HepG2 (cell line): Measurements from ENCODE around the gene GNG3. TPM values are rescaled to one million over a fixed set of nuclear protein-coding genes. Genes with fewer than 3 reads are reported as not detected.

Experiments
- HMG20B ChIP-seq: conservative IDR thresholded peaks from 2 replicates; pipeline ENCODE4 v1.6.1; 2016; ENCODE audit warnings: missing genetic modification reagents, missing compliant biosample characterization
- RFXANK ChIP-seq: IDR thresholded peaks from 2 replicates; pipeline ENCODE4 v1.6.1; 2016
- SMAD9 ChIP-seq: sonication (generic); formaldehyde crosslinking; IDR thresholded peaks from 2 replicates; pipeline ENCODE4 v1.5.1; 2020; ENCODE audit warnings: mild to moderate bottlenecking, missing genetic modification reagents
- SP2 ChIP-seq: sonication (generic); formaldehyde crosslinking; IDR thresholded peaks from 2 replicates; pipeline ENCODE4 v1.5.1; 2020; ENCODE audit warnings: mild to moderate bottlenecking, missing genetic modification reagents
- ZNF230 ChIP-seq: sonication (generic); formaldehyde crosslinking; IDR thresholded peaks from 2 replicates; pipeline ENCODE4 v1.4.0; 2020; ENCODE audit warnings: mild to moderate bottlenecking, missing genetic modification reagents
- ZNF33A ChIP-seq: sonication (generic); formaldehyde crosslinking; IDR thresholded peaks from 2 replicates; pipeline ENCODE4 v1.5.1; 2020; ENCODE audit warnings: missing genetic modification reagents, mild to moderate bottlenecking, moderate library complexity, borderline replicate concordance
- ZNF441 ChIP-seq: sonication (generic); formaldehyde crosslinking; IDR thresholded peaks from 2 replicates; pipeline ENCODE4 v1.7.0; 2021; ENCODE audit warnings: missing genetic modification reagents, borderline replicate concordance
- ZNF546 ChIP-seq: sonication (generic); formaldehyde crosslinking; conservative IDR thresholded peaks from 2 replicates; pipeline ENCODE4 v1.8.1; 2023; ENCODE audit warnings: mild to moderate bottlenecking, missing genetic modification reagents
- ZNF652 ChIP-seq: IDR thresholded peaks from 2 replicates; pipeline ENCODE4 v1.6.1; 2016; ENCODE audit warnings: low read depth, borderline replicate concordance
- polyA plus RNA-seq, 8 experiments: library from polyadenylated mRNA; depleted of rRNA in 3 of 8; stranded (reverse) in 7 of 8; unstranded in 1 of 8; fragments of >200 nt; fragmentation: Illumina TruSeq in 4 of 8; extraction: Trizol in 4 of 8; gene quantifications; 2 replicates each; pipeline versions ENCODE4 v1.2.1 to v1.2.3, GENCODE V29; 2011 to 2016; ENCODE audit warnings: low read depth in 4 of 8, missing spikeins in 1 of 8, mixed read lengths in 1 of 8; ENCODE audit not compliant: insufficient read depth in 1 of 8
- total RNA-seq, 5 experiments: library from RNA; depleted of rRNA; stranded (reverse); fragments of >200 nt; fragmentation: Illumina TruSeq; extraction: Trizol; gene quantifications; 2 replicates each; pipeline ENCODE4 v1.2.3, GENCODE V29; 2016; ENCODE audit warnings: low read depth in 1 of 5
- TF ChIP-seq, protein P1 (sequence below): sonication (generic); formaldehyde crosslinking; IDR thresholded peaks from 2 replicates; pipeline ENCODE4 v1.8.0; 2022; ENCODE audit warnings: mild to moderate bottlenecking, missing genetic modification reagents
- TF ChIP-seq, protein P2 (sequence below): sonication (generic); formaldehyde crosslinking; IDR thresholded peaks from 2 replicates; pipeline ENCODE4 v1.4.0; 2020; ENCODE audit warnings: missing genetic modification reagents, borderline replicate concordance
- TF ChIP-seq, protein P3 (sequence below): sonication (generic); formaldehyde crosslinking; IDR thresholded peaks from 2 replicates; pipeline ENCODE4 v1.8.1; 2023; ENCODE audit warnings: mild to moderate bottlenecking, inconsistent platforms, moderate library complexity, missing genetic modification reagents, borderline replicate concordance
- TF ChIP-seq, protein P4 (sequence below): sonication (generic); formaldehyde crosslinking; IDR thresholded peaks from 2 replicates; pipeline ENCODE4 v1.5.1; 2020; ENCODE audit warnings: missing genetic modification reagents, mild to moderate bottlenecking, borderline replicate concordance
- TF ChIP-seq, protein P5 (sequence below): sonication (generic); formaldehyde crosslinking; IDR thresholded peaks from 2 replicates; pipeline ENCODE4 v1.5.0; 2020; ENCODE audit warnings: missing genetic modification reagents, mild to moderate bottlenecking, borderline replicate concordance
- TF ChIP-seq, protein P6 (sequence below): IDR thresholded peaks from 2 replicates; pipeline ENCODE4 v1.6.1; 2016; ENCODE audit warnings: missing genetic modification reagents, missing compliant biosample characterization

The GNG3 gene
- total and polyA plus RNA-seq, 2 of the 13 experiments (the other 11 are each of a cell fraction or from before 2014, with no cell fraction given), result not detected

DNA sequence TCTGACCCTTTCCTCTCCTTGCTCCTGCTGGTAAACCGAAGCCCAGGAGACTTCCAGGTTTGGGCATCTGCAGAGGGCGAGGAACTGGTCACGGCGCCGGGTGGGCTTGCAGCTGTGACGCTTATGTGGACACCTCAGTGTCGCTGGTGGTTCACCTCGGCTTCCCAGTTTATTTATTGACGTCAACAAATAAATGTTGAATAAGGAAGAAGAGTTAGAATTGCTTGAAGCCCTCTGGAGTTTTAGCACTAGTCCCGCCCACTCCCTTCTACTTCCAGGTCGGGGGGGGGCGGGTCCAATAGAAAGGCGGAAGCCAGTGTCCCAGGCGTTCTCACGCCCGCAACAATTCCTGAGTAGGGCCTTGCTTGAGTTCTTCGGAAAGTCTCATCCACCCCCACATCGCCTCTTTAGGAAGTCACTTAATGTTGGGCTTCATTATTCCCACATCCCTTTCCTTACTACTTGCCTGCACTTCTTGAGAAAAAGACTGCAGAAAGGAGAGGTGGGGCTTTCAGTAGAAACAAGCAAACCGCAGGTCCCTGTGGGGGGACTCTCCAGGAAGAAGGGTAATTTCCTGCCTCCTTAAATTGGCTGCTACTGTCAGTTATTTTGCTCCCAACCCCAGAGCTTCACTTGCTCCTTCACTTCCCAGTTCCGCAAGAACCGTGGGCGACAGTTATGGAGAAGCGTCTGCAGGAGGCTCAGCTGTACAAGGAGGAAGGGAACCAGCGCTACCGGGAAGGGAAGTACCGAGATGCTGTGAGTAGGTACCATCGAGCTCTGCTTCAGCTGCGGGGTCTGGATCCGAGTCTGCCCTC is 20.9 kb downstream of the GNG3 start, which contains the start of gene TTC9C (continued):
- TF ChIP-seq, protein P1, sequence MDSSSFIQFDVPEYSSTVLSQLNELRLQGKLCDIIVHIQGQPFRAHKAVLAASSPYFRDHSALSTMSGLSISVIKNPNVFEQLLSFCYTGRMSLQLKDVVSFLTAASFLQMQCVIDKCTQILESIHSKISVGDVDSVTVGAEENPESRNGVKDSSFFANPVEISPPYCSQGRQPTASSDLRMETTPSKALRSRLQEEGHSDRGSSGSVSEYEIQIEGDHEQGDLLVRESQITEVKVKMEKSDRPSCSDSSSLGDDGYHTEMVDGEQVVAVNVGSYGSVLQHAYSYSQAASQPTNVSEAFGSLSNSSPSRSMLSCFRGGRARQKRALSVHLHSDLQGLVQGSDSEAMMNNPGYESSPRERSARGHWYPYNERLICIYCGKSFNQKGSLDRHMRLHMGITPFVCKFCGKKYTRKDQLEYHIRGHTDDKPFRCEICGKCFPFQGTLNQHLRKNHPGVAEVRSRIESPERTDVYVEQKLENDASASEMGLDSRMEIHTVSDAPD (CRISPR knock-in tag), result no peak
- TF ChIP-seq ZNF441, result no peak
- TF ChIP-seq ZNF652 (CRISPR knock-in tag), result peak; percentile 75; the same call in 1 of the 2 replicates
- TF ChIP-seq, protein P2, sequence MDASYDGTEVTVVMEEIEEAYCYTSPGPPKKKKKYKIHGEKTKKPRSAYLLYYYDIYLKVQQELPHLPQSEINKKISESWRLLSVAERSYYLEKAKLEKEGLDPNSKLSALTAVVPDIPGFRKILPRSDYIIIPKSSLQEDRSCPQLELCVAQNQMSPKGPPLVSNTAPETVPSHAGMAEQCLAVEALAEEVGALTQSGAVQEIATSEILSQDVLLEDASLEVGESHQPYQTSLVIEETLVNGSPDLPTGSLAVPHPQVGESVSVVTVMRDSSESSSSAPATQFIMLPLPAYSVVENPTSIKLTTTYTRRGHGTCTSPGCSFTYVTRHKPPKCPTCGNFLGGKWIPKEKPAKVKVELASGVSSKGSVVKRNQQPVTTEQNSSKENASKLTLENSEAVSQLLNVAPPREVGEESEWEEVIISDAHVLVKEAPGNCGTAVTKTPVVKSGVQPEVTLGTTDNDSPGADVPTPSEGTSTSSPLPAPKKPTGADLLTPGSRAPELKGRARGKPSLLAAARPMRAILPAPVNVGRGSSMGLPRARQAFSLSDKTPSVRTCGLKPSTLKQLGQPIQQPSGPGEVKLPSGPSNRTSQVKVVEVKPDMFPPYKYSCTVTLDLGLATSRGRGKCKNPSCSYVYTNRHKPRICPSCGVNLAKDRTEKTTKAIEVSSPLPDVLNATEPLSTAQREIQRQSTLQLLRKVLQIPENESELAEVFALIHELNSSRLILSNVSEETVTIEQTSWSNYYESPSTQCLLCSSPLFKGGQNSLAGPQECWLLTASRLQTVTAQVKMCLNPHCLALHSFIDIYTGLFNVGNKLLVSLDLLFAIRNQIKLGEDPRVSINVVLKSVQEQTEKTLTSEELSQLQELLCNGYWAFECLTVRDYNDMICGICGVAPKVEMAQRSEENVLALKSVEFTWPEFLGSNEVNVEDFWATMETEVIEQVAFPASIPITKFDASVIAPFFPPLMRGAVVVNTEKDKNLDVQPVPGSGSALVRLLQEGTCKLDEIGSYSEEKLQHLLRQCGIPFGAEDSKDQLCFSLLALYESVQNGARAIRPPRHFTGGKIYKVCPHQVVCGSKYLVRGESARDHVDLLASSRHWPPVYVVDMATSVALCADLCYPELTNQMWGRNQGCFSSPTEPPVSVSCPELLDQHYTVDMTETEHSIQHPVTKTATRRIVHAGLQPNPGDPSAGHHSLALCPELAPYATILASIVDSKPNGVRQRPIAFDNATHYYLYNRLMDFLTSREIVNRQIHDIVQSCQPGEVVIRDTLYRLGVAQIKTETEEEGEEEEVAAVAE (CRISPR knock-in tag), result peak; percentile 41; the same call in 1 of the 2 replicates
- no peak for TF ChIP-seq RFXANK (CRISPR knock-in tag)
- TF ChIP-seq ZNF33A (CRISPR knock-in tag), result peak; percentile 68; the same call in 1 of the 2 replicates
- TF ChIP-seq, protein P3, sequence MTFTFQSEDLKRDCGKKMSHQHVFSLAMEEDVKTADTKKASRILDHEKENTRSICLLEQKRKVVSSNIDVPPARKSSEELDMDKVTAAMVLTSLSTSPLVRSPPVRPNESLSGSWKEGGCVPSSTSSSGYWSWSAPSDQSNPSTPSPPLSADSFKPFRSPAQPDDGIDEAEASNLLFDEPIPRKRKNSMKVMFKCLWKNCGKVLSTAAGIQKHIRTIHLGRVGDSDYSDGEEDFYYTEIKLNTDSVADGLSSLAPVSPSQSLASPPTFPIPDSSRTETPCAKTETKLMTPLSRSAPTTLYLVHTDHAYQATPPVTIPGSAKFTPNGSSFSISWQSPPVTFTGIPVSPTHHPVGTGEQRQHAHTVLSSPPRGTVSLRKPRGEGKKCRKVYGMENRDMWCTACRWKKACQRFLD (CRISPR knock-in tag), result 0 out of 2 replicates have a peak, but pooled peaks have one; percentile 53
- TF ChIP-seq, protein P4, sequence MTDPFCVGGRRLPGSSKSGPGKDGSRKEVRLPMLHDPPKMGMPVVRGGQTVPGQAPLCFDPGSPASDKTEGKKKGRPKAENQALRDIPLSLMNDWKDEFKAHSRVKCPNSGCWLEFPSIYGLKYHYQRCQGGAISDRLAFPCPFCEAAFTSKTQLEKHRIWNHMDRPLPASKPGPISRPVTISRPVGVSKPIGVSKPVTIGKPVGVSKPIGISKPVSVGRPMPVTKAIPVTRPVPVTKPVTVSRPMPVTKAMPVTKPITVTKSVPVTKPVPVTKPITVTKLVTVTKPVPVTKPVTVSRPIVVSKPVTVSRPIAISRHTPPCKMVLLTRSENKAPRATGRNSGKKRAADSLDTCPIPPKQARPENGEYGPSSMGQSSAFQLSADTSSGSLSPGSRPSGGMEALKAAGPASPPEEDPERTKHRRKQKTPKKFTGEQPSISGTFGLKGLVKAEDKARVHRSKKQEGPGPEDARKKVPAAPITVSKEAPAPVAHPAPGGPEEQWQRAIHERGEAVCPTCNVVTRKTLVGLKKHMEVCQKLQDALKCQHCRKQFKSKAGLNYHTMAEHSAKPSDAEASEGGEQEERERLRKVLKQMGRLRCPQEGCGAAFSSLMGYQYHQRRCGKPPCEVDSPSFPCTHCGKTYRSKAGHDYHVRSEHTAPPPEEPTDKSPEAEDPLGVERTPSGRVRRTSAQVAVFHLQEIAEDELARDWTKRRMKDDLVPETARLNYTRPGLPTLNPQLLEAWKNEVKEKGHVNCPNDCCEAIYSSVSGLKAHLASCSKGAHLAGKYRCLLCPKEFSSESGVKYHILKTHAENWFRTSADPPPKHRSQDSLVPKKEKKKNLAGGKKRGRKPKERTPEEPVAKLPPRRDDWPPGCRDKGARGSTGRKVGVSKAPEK, result no peak
- no peak for TF ChIP-seq ZNF230
- TF ChIP-seq, protein P5, sequence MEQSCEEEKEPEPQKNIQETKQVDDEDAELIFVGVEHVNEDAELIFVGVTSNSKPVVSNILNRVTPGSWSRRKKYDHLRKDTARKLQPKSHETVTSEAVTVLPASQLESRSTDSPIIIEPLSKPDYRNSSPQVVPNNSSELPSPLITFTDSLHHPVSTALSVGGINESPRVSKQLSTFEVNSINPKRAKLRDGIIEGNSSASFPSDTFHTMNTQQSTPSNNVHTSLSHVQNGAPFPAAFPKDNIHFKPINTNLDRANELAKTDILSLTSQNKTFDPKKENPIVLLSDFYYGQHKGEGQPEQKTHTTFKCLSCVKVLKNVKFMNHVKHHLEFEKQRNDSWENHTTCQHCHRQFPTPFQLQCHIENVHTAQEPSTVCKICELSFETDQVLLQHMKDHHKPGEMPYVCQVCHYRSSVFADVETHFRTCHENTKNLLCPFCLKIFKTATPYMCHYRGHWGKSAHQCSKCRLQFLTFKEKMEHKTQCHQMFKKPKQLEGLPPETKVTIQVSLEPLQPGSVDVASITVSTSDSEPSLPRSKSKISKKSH, result no peak
- TF ChIP-seq SMAD9 (CRISPR knock-in tag), result no peak
- 0 out of 2 replicates have a peak, but pooled peaks have one; percentile 24 for TF ChIP-seq ZNF546
- 0 out of 2 replicates have a peak, but pooled peaks have one; percentile 17 for TF ChIP-seq HMG20B (CRISPR knock-in tag)
- TF ChIP-seq, protein P6, sequence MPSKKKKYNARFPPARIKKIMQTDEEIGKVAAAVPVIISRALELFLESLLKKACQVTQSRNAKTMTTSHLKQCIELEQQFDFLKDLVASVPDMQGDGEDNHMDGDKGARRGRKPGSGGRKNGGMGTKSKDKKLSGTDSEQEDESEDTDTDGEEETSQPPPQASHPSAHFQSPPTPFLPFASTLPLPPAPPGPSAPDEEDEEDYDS (CRISPR knock-in tag), result no peak
- peak; percentile 83 for TF ChIP-seq SP2 (CRISPR knock-in tag)
